Smooth muscle cell (in vitro differentiated cells): ENCODE results near the gene PLCB2. TPM values are rescaled to one million over a fixed set of nuclear protein-coding genes. Genes with fewer than 3 reads are reported as not detected.

Source experiments
- DNase-seq: peaks from one replicate; lab custom pipeline; 2025; ENCODE audit not compliant: unreplicated experiment; lab: John Stamatoyannopoulos, UW
- H2AFZ ChIP-seq: fragments of 200-600 bp; sonication (generic); 2 replicates; pipeline ENCODE4 v1.6.0; 2016; ENCODE audit warnings: antibody characterized with exemption, low read depth, mild to moderate bottlenecking
- H3F3A ChIP-seq: fragments of 200-600 bp; sonication (generic); 2 replicates; pipeline ENCODE4 v1.6.0; 2017; ENCODE audit warnings: antibody characterized with exemption, low read depth
- H3K27ac ChIP-seq: fragments of 200-600 bp; sonication (generic); 2 replicates; pipeline ENCODE4 v1.5.1; 2016; ENCODE audit warnings: low read depth, mild to moderate bottlenecking
- H3K27me3 ChIP-seq: fragments of 200-600 bp; sonication (generic); 2 replicates; pipeline ENCODE4 v1.6.1; 2016; ENCODE audit warnings: low read depth, mild to moderate bottlenecking
- H3K36me3 ChIP-seq: fragments of 200-600 bp; sonication (generic); 2 replicates; pipeline ENCODE4 v1.5.1; 2016; ENCODE audit warnings: low read depth
- H3K4me1 ChIP-seq: fragments of 200-600 bp; sonication (generic); 2 replicates; pipeline ENCODE4 v1.5.1; 2016; ENCODE audit warnings: low read depth
- H3K4me2 ChIP-seq: fragments of 200-600 bp; sonication (generic); 2 replicates; pipeline ENCODE4 v1.6.0; 2016; ENCODE audit warnings: mild to moderate bottlenecking
- H3K4me3 ChIP-seq: fragments of 200-600 bp; sonication (generic); 2 replicates; pipeline ENCODE4 v1.5.1; 2016; ENCODE audit warnings: mild to moderate bottlenecking
- H3K79me2 ChIP-seq: fragments of 200-600 bp; sonication (generic); 2 replicates; pipeline ENCODE4 v1.6.0; 2016; ENCODE audit warnings: low read depth, mild to moderate bottlenecking
- H3K9ac ChIP-seq: fragments of 200-600 bp; sonication (generic); 2 replicates; pipeline ENCODE4 v1.6.0; 2016; ENCODE audit warnings: low read depth
- H3K9me3 ChIP-seq: fragments of 200-600 bp; sonication (generic); replicated peaks from 2 replicates; pipeline ENCODE4 v1.5.1; 2016; ENCODE audit warnings: low read depth
- H4K20me1 ChIP-seq: fragments of 200-600 bp; sonication (generic); 2 replicates; pipeline ENCODE4 v1.6.0; 2016; ENCODE audit warnings: low read depth
- WGBS: methylation state at CpG from one replicate; pipeline ENCODE4 v1.1.7; 2016; ENCODE audit warnings: low lambda C conversion rate; 5-methylcytosine and 5-hydroxymethylcytosine counted together
- polyA plus RNA-seq: library from polyadenylated mRNA; unstranded; fragments of >200 nt; fragmentation: Nextera tagmentation; extraction: Ambion mirVana; gene quantifications from 2 replicates; pipeline ENCODE4 v1.2.1, GENCODE V29; 2016
- total RNA-seq: library from RNA; depleted of rRNA; stranded (reverse); fragments of >200 nt; gene quantifications from 2 replicates; pipeline ENCODE4 v1.2.3, GENCODE V29; 2014
- TF ChIP-seq, protein P1 (sequence below): fragments of 200-600 bp; sonication (generic); IDR thresholded peaks from 2 replicates; pipeline ENCODE4 v1.5.1; 2017; ENCODE audit warnings: borderline replicate concordance, mild to moderate bottlenecking, antibody characterized with exemption; ENCODE audit not compliant: insufficient read depth, poor library complexity, severe bottlenecking

Gene PLCB2
- total and polyA plus RNA-seq, 2 experiments from 2014 or later, result 1.5 TPM; not detected in 1

GRCh38 chr15:40252141-40252437, 55.6 kb downstream of the PLCB2 start:
- TF ChIP-seq, protein P1, sequence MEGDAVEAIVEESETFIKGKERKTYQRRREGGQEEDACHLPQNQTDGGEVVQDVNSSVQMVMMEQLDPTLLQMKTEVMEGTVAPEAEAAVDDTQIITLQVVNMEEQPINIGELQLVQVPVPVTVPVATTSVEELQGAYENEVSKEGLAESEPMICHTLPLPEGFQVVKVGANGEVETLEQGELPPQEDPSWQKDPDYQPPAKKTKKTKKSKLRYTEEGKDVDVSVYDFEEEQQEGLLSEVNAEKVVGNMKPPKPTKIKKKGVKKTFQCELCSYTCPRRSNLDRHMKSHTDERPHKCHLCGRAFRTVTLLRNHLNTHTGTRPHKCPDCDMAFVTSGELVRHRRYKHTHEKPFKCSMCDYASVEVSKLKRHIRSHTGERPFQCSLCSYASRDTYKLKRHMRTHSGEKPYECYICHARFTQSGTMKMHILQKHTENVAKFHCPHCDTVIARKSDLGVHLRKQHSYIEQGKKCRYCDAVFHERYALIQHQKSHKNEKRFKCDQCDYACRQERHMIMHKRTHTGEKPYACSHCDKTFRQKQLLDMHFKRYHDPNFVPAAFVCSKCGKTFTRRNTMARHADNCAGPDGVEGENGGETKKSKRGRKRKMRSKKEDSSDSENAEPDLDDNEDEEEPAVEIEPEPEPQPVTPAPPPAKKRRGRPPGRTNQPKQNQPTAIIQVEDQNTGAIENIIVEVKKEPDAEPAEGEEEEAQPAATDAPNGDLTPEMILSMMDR, result no peak
- H3K27ac ChIP-seq, result no peak overlapping the region
- 31% methylated on average over 21 of the region's 27 CpGs for WGBS
- H3K36me3 ChIP-seq, result no peaks in the 10 kb centered on the region
- H3K27me3 ChIP-seq, result peaks cover 52% of the 10 kb centered on the region
- no peak overlapping the region for H2AFZ ChIP-seq
- peak overlapping the region; percentile 66 for H3K4me3 ChIP-seq
- no peak overlapping the region for H3K9ac ChIP-seq
- no peaks in the 10 kb centered on the region for H4K20me1 ChIP-seq
- DNase-seq, result no peak
- H3K4me2 ChIP-seq, result peak overlapping the region; percentile 96
- no peaks in the 10 kb centered on the region for H3K79me2 ChIP-seq
- H3K4me1 ChIP-seq, result peaks cover 7% of the 10 kb centered on the region
- H3K9me3 ChIP-seq, result no peaks in the 10 kb centered on the region
- no peaks in the 10 kb centered on the region for H3F3A ChIP-seq

DNA sequence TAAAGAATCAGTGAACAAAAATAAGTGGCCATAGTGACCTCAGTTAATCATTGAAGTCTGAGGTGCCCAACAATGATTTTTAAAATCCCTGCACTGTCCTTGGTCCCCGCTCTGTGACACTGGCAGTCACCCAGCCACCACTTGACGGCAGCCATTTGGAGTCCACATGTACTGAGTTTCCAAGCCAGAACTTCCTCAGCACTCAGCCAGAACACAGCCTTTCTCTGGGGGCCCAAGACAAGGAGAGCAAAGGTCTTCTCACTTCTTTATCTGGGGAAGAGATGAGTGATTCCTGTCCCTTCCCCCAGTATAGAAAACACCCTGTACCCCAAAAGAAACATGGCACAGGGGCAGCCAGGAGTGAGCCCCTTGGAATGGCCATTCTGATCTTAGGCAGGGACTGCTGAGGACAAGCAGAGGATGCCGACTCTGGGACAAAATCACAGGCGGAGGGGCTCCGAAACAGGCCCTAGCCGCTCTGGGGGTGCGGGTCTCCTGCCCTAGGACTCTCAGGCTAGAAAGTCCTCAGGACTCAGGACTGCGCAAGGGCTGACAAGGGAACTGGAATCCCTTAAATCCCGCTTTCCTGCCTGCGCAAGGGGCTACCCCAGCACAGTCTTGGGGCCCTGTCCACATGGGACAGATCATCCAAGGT, 56.1 kb downstream of the PLCB2 start:
- H3K27ac ChIP-seq, result no peak overlapping the region
- H3K4me3 ChIP-seq, result peak overlapping the region; percentile 66
- H3F3A ChIP-seq, result no peaks in the 10 kb centered on the region
- H2AFZ ChIP-seq, result no peak overlapping the region
- H3K9ac ChIP-seq, result no peak overlapping the region
- WGBS, result 91% methylated on average over 10 of the region's 10 CpGs
- TF ChIP-seq, protein P1, result no peak
- peaks cover 7% of the 10 kb centered on the region for H3K4me1 ChIP-seq
- H3K9me3 ChIP-seq, result no peaks in the 10 kb centered on the region
- H3K4me2 ChIP-seq, result peak overlapping the region; percentile 96
- H3K36me3 ChIP-seq, result no peaks in the 10 kb centered on the region
- no peak for DNase-seq
- H3K79me2 ChIP-seq, result no peaks in the 10 kb centered on the region
- peaks cover 52% of the 10 kb centered on the region for H3K27me3 ChIP-seq
- H4K20me1 ChIP-seq, result no peaks in the 10 kb centered on the region

- H2AFZ ChIP-seq, result no peak overlapping the region
- no peak overlapping the region for H3K4me2 ChIP-seq
- peaks cover 7% of the 10 kb centered on the region for H3K4me1 ChIP-seq
- no peaks in the 10 kb centered on the region for H3K36me3 ChIP-seq
- H3K4me3 ChIP-seq, result no peak overlapping the region
- no peaks in the 10 kb centered on the region for H3K79me2 ChIP-seq
- WGBS, result 88% methylated on average over 13 of the region's 13 CpGs
- no peak overlapping the region for H3K9ac ChIP-seq
- no peaks in the 10 kb centered on the region for H3F3A ChIP-seq
- H3K27ac ChIP-seq, result no peak overlapping the region
- no peaks in the 10 kb centered on the region for H4K20me1 ChIP-seq
- no peak for DNase-seq
- TF ChIP-seq, protein P1, result no peak
- peaks cover 52% of the 10 kb centered on the region for H3K27me3 ChIP-seq
- no peaks in the 10 kb centered on the region for H3K9me3 ChIP-seq
These were observed 56.8 kb downstream of the PLCB2 start for GRCh38 chr15:40250771-40251483.

DNA sequence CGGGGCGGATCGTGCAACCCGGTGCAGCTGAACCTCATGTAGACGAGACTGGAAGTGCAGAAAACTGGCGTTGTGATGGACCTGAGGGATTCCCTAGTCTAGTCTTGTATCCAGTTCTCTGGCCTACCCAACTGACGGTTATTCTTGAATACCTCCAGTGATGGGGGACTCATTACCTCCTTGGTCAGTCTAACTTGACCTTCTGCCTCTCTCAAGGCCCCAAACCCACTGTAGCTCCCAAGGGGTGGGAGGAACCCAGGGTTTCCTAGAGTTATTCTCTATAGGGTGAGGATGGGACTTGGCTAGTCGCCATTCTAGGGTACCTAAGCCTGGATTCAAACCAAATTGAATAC, 57.5 kb downstream of the PLCB2 start:
- Histone ChIP-seq H3K27me3 (peaks cover 51% of the 10 kb centered on the region), H2AFZ (no peak overlapping the region), H3K36me3 (no peaks in the 10 kb centered on the region)

More for the DNA sequence above, 57.5 kb downstream of the PLCB2 start:
- Histone ChIP-seq H3K4me3 (no peak overlapping the region), H3K4me2 (no peak overlapping the region), H3F3A (no peaks in the 10 kb centered on the region), H3K79me2 (no peaks in the 10 kb centered on the region), H3K27ac (no peak overlapping the region), H3K4me1 (peaks cover 7% of the 10 kb centered on the region), H4K20me1 (no peaks in the 10 kb centered on the region), H3K9me3 (no peaks in the 10 kb centered on the region), H3K9ac (no peak overlapping the region)
- TF ChIP-seq, protein P1, result no peak
- no peak for DNase-seq
- WGBS, result 95% methylated on average over 8 of the region's 8 CpGs
